ENCODE data around the gene FAM78B.

DNA sequence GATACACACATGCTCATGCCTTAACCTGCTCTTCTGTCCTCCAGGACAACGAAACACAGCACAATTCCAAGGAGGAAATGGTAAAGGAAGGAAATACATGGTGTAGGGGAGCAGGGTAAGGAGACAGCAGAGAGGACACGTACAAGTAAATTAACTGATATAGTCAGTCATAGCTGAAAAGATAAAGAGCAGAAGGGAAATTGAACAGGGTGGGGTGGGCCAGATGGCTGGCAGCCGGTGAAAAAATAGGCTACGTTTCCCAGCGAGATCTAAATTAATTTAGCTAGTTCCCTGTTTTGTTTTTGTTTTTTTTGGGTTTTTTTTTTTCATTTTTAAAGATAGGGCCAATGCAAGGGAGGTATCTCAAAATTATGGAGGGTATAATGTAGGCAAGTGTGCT lies 109.2 kb downstream of the FAM78B start:
- TF ChIP-seq, protein P1, sequence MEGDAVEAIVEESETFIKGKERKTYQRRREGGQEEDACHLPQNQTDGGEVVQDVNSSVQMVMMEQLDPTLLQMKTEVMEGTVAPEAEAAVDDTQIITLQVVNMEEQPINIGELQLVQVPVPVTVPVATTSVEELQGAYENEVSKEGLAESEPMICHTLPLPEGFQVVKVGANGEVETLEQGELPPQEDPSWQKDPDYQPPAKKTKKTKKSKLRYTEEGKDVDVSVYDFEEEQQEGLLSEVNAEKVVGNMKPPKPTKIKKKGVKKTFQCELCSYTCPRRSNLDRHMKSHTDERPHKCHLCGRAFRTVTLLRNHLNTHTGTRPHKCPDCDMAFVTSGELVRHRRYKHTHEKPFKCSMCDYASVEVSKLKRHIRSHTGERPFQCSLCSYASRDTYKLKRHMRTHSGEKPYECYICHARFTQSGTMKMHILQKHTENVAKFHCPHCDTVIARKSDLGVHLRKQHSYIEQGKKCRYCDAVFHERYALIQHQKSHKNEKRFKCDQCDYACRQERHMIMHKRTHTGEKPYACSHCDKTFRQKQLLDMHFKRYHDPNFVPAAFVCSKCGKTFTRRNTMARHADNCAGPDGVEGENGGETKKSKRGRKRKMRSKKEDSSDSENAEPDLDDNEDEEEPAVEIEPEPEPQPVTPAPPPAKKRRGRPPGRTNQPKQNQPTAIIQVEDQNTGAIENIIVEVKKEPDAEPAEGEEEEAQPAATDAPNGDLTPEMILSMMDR (IDR thresholded peaks at IDR 0.05), result no peak
- TF ChIP-seq POLR2A (IDR thresholded peaks at IDR 0.05), result no peak

Measured in heart left ventricle (tissue), 13 donors.